HG03175 (cell line): ENCODE results near the gene BARHL1.

Experiments used
- ATAC-seq: cut with Tn5 transposase; IDR thresholded peaks from one replicate; pipeline ENCODE4 v1.9.1; 2021; ENCODE audit warnings: mild to moderate bottlenecking, moderate library complexity; ENCODE audit not compliant: unreplicated experiment

The BARHL1 gene

GRCh38 chr9:132609829-132610228 is 27.4 kb downstream of the BARHL1 start:
- ATAC-seq = no peak

- ATAC-seq = no peak
Observed at GRCh38 chr9:132610661-132611060, 28.3 kb downstream of the BARHL1 start.

- no peak for ATAC-seq
Observed at GRCh38 chr9:132614324-132614723, 31.9 kb downstream of the BARHL1 start.

- no peak for ATAC-seq
Observed at GRCh38 chr9:132615774-132616173, 33.4 kb downstream of the BARHL1 start.

GRCh38 chr9:132616725-132617124 is 34.3 kb downstream of the BARHL1 start:
- no peak for ATAC-seq

GRCh38 chr9:132622159-132622558 is 39.8 kb downstream of the BARHL1 start:
- ATAC-seq = no peak

GRCh38 chr9:132626285-132626684 is 43.9 kb downstream of the BARHL1 start:
- ATAC-seq = no peak

- ATAC-seq = no peak
Observed at GRCh38 chr9:132627106-132627505, 44.7 kb downstream of the BARHL1 start.

- no peak for ATAC-seq
Observed at GRCh38 chr9:132627594-132627993, 45.2 kb downstream of the BARHL1 start.

GRCh38 chr9:132628746-132629145 is 46.3 kb downstream of the BARHL1 start:
- ATAC-seq = no peak

- ATAC-seq = no peak
Observed at GRCh38 chr9:132630116-132630515, 47.7 kb downstream of the BARHL1 start.

- ATAC-seq = no peak
Observed at GRCh38 chr9:132630811-132631210, 48.4 kb downstream of the BARHL1 start.

GRCh38 chr9:132631280-132631679 is 48.9 kb downstream of the BARHL1 start:
- no peak for ATAC-seq

- ATAC-seq = no peak
Observed at GRCh38 chr9:132631685-132632084, 49.3 kb downstream of the BARHL1 start.

GRCh38 chr9:132632413-132633129 is 50.2 kb downstream of the BARHL1 start:
- no peak for ATAC-seq

GRCh38 chr9:132634327-132634726 is 51.9 kb downstream of the BARHL1 start:
- ATAC-seq = no peak

- no peak for ATAC-seq
Observed at GRCh38 chr9:132637351-132637750, 54.9 kb downstream of the BARHL1 start.

GRCh38 chr9:132637801-132638200 is 55.4 kb downstream of the BARHL1 start:
- ATAC-seq = no peak

GRCh38 chr9:132638240-132638639 is 55.8 kb downstream of the BARHL1 start:
- ATAC-seq = no peak

GRCh38 chr9:132639322-132639721 is 56.9 kb downstream of the BARHL1 start:
- no peak for ATAC-seq
